ENCODE data around the gene SFXN5.

The SFXN5 gene

GRCh38 chr2:72897785-72898584, 173.5 kb downstream of the SFXN5 start:
- TF ChIP-seq SIN3A (IDR thresholded peaks at IDR 0.05; ENCODE audit: borderline replicate concordance, insufficient read depth, low read length) (no peak), TAF1 (IDR thresholded peaks at IDR 0.05; ENCODE audit: borderline replicate concordance, insufficient read depth, low read length) (no peak), FOXP2 (optimal IDR thresholded peaks at IDR 0.05; ENCODE audit: borderline replicate concordance, extremely low read depth, extremely low read length, insufficient read depth) (no peak), REST (IDR thresholded peaks at IDR 0.05; ENCODE audit: insufficient read depth in 1 of 2, low read depth in 2 of 2, low read length in 2 of 2) (no peak), POLR2AphosphoS5 (IDR thresholded peaks at IDR 0.05; ENCODE audit: low read depth, low read length) (no peak)

- TF ChIP-seq REST (IDR thresholded peaks at IDR 0.05; ENCODE audit: insufficient read depth in 1 of 2, low read depth in 2 of 2, low read length in 2 of 2) = no peak
- no peak for TF ChIP-seq POLR2AphosphoS5 (IDR thresholded peaks at IDR 0.05; ENCODE audit: low read depth, low read length)
- no peak for TF ChIP-seq SIN3A (IDR thresholded peaks at IDR 0.05; ENCODE audit: borderline replicate concordance, insufficient read depth, low read length)
- no peak for TF ChIP-seq TAF1 (IDR thresholded peaks at IDR 0.05; ENCODE audit: borderline replicate concordance, insufficient read depth, low read length)
- TF ChIP-seq FOXP2 (optimal IDR thresholded peaks at IDR 0.05; ENCODE audit: borderline replicate concordance, extremely low read depth, extremely low read length, insufficient read depth) = no peak
These were observed 175.1 kb downstream of the SFXN5 start for GRCh38 chr2:72896446-72896845.

- TF ChIP-seq TAF1 (IDR thresholded peaks at IDR 0.05; ENCODE audit: borderline replicate concordance, insufficient read depth, low read length) (no peak), POLR2AphosphoS5 (IDR thresholded peaks at IDR 0.05; ENCODE audit: low read depth, low read length) (no peak), FOXP2 (optimal IDR thresholded peaks at IDR 0.05; ENCODE audit: borderline replicate concordance, extremely low read depth, extremely low read length, insufficient read depth) (no peak), REST (IDR thresholded peaks at IDR 0.05; ENCODE audit: insufficient read depth in 1 of 2, low read depth in 2 of 2, low read length in 2 of 2) (no peak), SIN3A (IDR thresholded peaks at IDR 0.05; ENCODE audit: borderline replicate concordance, insufficient read depth, low read length) (no peak)
These were observed 175.7 kb downstream of the SFXN5 start for GRCh38 chr2:72895759-72896281.

GRCh38 chr2:72895154-72895553, 176.4 kb downstream of the SFXN5 start:
- TF ChIP-seq FOXP2 (optimal IDR thresholded peaks at IDR 0.05; ENCODE audit: borderline replicate concordance, extremely low read depth, extremely low read length, insufficient read depth) = no peak
- TF ChIP-seq REST (IDR thresholded peaks at IDR 0.05; ENCODE audit: insufficient read depth in 1 of 2, low read depth in 2 of 2, low read length in 2 of 2) = no peak
- no peak for TF ChIP-seq TAF1 (IDR thresholded peaks at IDR 0.05; ENCODE audit: borderline replicate concordance, insufficient read depth, low read length)
- no peak for TF ChIP-seq SIN3A (IDR thresholded peaks at IDR 0.05; ENCODE audit: borderline replicate concordance, insufficient read depth, low read length)
- no peak for TF ChIP-seq POLR2AphosphoS5 (IDR thresholded peaks at IDR 0.05; ENCODE audit: low read depth, low read length)

All from PFSK-1 (cell line).